H1 (cell line): Measurements from ENCODE around the gene KRTAP5-4. TPM values are rescaled to one million over a fixed set of nuclear protein-coding genes. Genes with fewer than 3 reads are reported as not detected.

Experiments used
- CBX8 ChIP-seq: fragments of 300-800, 300-1000 bp; sonication (generic); IDR thresholded peaks from 2 replicates; pipeline ENCODE4 v1.7.1; 2016; ENCODE audit warnings: low read depth, low read length, borderline replicate concordance
- CEBPB ChIP-seq: IDR thresholded peaks from 2 replicates; pipeline ENCODE4 v1.6.1; 2012; ENCODE audit warnings: low read depth, low read length
- EZH2 ChIP-seq: fragments of 200-600 bp; sonication (generic); IDR thresholded peaks from 2 replicates; pipeline ENCODE4 v1.7.1; 2012; ENCODE audit warnings: low read depth, mild to moderate bottlenecking, moderate library complexity, low read length, inconsistent platforms; ENCODE audit not compliant: severe bottlenecking
- HDAC2 ChIP-seq, 2 experiments: fragments of 300-600 bp in 1 of 2; sonication (generic) in 1 of 2; IDR thresholded peaks; 2 replicates each; pipeline ENCODE4 v1.6.1; 2011 to 2012; ENCODE audit warnings: low read depth in 2 of 2, low read length in 2 of 2, mild to moderate bottlenecking in 2 of 2, moderate library complexity in 2 of 2, borderline replicate concordance in 1 of 2, inconsistent platforms in 1 of 2
- KDM4A ChIP-seq: IDR thresholded peaks from one replicate; pipeline ENCODE4 v1.7.1; 2012; ENCODE audit warnings: low read depth, mild to moderate bottlenecking, moderate library complexity, low read length, inconsistent platforms; ENCODE audit not compliant: severe bottlenecking
- MAX ChIP-seq: IDR thresholded peaks from 2 replicates; pipeline ENCODE4 v1.6.1; 2012; ENCODE audit warnings: inconsistent platforms
- polyA plus RNA-seq, 7 experiments: library from polyadenylated mRNA; depleted of rRNA in 3 of 7; stranded (reverse) in 5 of 7; unstranded in 2 of 7; fragments of >200 nt in 5 of 7; fragments of 200-250 nt in 2 of 7; gene quantifications; 1 replicate in 5 of 7; 2 replicates in 1 of 7; 4 replicates in 1 of 7; pipeline versions ENCODE4 v1.2.1 to v1.2.3, GENCODE V29; 2011 to 2013; ENCODE audit warnings: missing spikeins in 2 of 7, mixed read lengths in 2 of 7
- total RNA-seq: library from RNA; stranded (reverse); fragmentation: NEBNext Ultra II Directional; extraction: Animal tissue kit (Norgen Biotek cat#: 25700); gene quantifications from 2 replicates; pipeline ENCODE4 v1.2.1, GENCODE V29; 2021
- TF ChIP-seq, protein P1 (sequence below), 3 experiments: IDR thresholded peaks; 1 replicate in 2 of 3; 2 replicates in 1 of 3; pipeline versions ENCODE4 v1.5.1 to v1.6.1; 2011; ENCODE audit warnings: low read length in 3 of 3, mild to moderate bottlenecking in 3 of 3, inconsistent platforms in 2 of 3, low read depth in 1 of 3, moderate library complexity in 1 of 3; ENCODE audit not compliant: insufficient read depth in 1 of 3; ENCODE audit errors: control extremely low read depth in 1 of 3
- TF ChIP-seq, protein P2 (sequence below): IDR thresholded peaks from 2 replicates; pipeline ENCODE4 v1.6.1; 2011; ENCODE audit warnings: low read length, improper control_type of control experiment

The KRTAP5-4 gene
- total and polyA plus RNA-seq, 2 of the 8 experiments (the other 6 are each of a cell fraction or from before 2014, with no cell fraction given) = not detected

DNA sequence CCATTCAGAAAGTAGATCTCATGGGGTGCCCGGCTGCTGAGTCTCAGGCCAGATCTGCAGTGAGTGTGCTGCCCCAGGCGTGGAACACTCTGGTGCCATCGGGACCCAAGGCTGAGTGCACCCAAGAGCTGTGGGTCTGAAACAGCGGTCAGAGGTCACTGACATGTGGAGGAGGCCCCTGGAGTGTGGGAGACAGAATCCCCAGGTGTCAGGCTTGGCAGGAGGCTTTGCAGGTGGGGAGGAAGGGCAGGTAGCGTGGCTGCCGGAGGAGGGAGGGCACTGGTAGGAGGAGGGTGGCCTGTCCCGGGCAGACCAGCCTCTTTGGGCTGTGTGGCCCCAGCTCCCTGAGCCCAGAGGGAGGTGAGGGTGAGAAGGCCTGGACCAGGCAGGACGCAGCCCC lies 43.4 kb upstream of the KRTAP5-4 start (continued):
- TF ChIP-seq, protein P1, sequence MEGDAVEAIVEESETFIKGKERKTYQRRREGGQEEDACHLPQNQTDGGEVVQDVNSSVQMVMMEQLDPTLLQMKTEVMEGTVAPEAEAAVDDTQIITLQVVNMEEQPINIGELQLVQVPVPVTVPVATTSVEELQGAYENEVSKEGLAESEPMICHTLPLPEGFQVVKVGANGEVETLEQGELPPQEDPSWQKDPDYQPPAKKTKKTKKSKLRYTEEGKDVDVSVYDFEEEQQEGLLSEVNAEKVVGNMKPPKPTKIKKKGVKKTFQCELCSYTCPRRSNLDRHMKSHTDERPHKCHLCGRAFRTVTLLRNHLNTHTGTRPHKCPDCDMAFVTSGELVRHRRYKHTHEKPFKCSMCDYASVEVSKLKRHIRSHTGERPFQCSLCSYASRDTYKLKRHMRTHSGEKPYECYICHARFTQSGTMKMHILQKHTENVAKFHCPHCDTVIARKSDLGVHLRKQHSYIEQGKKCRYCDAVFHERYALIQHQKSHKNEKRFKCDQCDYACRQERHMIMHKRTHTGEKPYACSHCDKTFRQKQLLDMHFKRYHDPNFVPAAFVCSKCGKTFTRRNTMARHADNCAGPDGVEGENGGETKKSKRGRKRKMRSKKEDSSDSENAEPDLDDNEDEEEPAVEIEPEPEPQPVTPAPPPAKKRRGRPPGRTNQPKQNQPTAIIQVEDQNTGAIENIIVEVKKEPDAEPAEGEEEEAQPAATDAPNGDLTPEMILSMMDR (IDR thresholded peaks at IDR 0.05; ENCODE audit: control extremely low read depth in 1 of 3, insufficient read depth in 1 of 3, low read depth in 1 of 3, low read length in 3 of 3) = no peak
- TF ChIP-seq CBX8 (no peak), EZH2 (no peak), KDM4A (no peak), CEBPB (no peak), MAX (no peak), HDAC2 (IDR thresholded peaks at IDR 0.05; ENCODE audit: borderline replicate concordance in 1 of 2, low read depth in 2 of 2, low read length in 2 of 2) (no peak)
- TF ChIP-seq, protein P2, sequence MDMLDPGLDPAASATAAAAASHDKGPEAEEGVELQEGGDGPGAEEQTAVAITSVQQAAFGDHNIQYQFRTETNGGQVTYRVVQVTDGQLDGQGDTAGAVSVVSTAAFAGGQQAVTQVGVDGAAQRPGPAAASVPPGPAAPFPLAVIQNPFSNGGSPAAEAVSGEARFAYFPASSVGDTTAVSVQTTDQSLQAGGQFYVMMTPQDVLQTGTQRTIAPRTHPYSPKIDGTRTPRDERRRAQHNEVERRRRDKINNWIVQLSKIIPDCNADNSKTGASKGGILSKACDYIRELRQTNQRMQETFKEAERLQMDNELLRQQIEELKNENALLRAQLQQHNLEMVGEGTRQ = no peak
